CD4-positive, CD25-positive, alpha-beta regulatory T cell (primary cell): ENCODE results near the gene CRYGB. TPM values are rescaled to one million over a fixed set of nuclear protein-coding genes. Genes with fewer than 3 reads are reported as not detected.

Experiments used
- ATAC-seq, 2 donors: fragments of 150-1000 bp; cut with Tn5 transposase; one replicate each; pipeline ENCODE4 v1.10.0; 2021; ENCODE audit warnings: low read depth in 2 of 2, moderate number of reproducible peaks in 2 of 2, moderate library complexity in 1 of 2
- DNase-seq, 3 donors: peaks; one replicate each; pipeline versions ENCODE4 v3.0.0 to v3.0.0-alpha.2; 2012 to 2022; ENCODE audit warnings: mixed read lengths in 1 of 3
- H3K27ac ChIP-seq: one replicate; pipeline ENCODE4 v1.7.0; 2013; ENCODE audit warnings: mild to moderate bottlenecking, low read length; ENCODE audit not compliant: insufficient read depth, poor library complexity, severe bottlenecking
- H3K27me3 ChIP-seq: one replicate; pipeline ENCODE4 v1.7.0; 2013; ENCODE audit warnings: low read length; ENCODE audit not compliant: control insufficient read depth, insufficient read depth
- H3K36me3 ChIP-seq: one replicate; pipeline ENCODE4 v1.7.0; 2013; ENCODE audit warnings: mild to moderate bottlenecking, low read length, moderate library complexity; ENCODE audit not compliant: control insufficient read depth, insufficient read depth
- H3K4me1 ChIP-seq: 2 replicates; pipeline ENCODE4 v1.7.0; 2013; ENCODE audit warnings: mild to moderate bottlenecking, low read length; ENCODE audit not compliant: insufficient read depth, control insufficient read depth, poor library complexity, severe bottlenecking
- H3K4me3 ChIP-seq: one replicate; pipeline ENCODE4 v1.7.0; 2013; ENCODE audit warnings: low read depth, mild to moderate bottlenecking, low read length, moderate library complexity
- H3K9me3 ChIP-seq, 2 experiments: 1 replicate in 1 of 2; 2 replicates in 1 of 2; pipeline ENCODE4 v1.7.0; 2013; ENCODE audit warnings: low read length in 2 of 2, mild to moderate bottlenecking in 1 of 2, moderate library complexity in 1 of 2; ENCODE audit not compliant: control insufficient read depth in 2 of 2
- H3K27ac Mint-ChIP-seq, 3 donors: one replicate each; pipeline ENCODE4 v1.8.0; 2020 to 2022; ENCODE audit warnings: mild to moderate bottlenecking in 3 of 3, mixed read lengths in 3 of 3, moderate library complexity in 2 of 3
- H3K27me3 Mint-ChIP-seq: one replicate; pipeline ENCODE4 v1.8.0; 2022; ENCODE audit warnings: mild to moderate bottlenecking, mixed read lengths
- H3K36me3 Mint-ChIP-seq: one replicate; pipeline ENCODE4 v1.8.0; 2020; ENCODE audit warnings: mixed read lengths
- H3K4me1 Mint-ChIP-seq, 4 donors: one replicate each; pipeline ENCODE4 v1.8.0; 2020 to 2022; ENCODE audit warnings: mixed read lengths in 4 of 4, mild to moderate bottlenecking in 1 of 4
- H3K4me3 Mint-ChIP-seq, 4 donors: one replicate each; pipeline ENCODE4 v1.8.0; 2020 to 2022; ENCODE audit warnings: mild to moderate bottlenecking in 4 of 4, mixed read lengths in 4 of 4, moderate library complexity in 3 of 4
- H3K9me3 Mint-ChIP-seq, 7 donors: one replicate each; pipeline ENCODE4 v1.8.0; 2020 to 2022; ENCODE audit warnings: mixed read lengths in 7 of 7, mild to moderate bottlenecking in 3 of 7, moderate library complexity in 2 of 7
- polyA plus RNA-seq, 4 donors: library from polyadenylated mRNA; unstranded; fragments of 300-500 nt; fragmentation: Illumina TruSeq; gene quantifications; one replicate each; pipeline ENCODE4 v1.2.3, GENCODE V29; 2021
- total RNA-seq: library from RNA; stranded (reverse); gene quantifications from one replicate; pipeline ENCODE4 v1.2.3, GENCODE V29; 2022

Gene CRYGB
- total and polyA plus RNA-seq, 5 donors from 2014 or later: not detected

DNA sequence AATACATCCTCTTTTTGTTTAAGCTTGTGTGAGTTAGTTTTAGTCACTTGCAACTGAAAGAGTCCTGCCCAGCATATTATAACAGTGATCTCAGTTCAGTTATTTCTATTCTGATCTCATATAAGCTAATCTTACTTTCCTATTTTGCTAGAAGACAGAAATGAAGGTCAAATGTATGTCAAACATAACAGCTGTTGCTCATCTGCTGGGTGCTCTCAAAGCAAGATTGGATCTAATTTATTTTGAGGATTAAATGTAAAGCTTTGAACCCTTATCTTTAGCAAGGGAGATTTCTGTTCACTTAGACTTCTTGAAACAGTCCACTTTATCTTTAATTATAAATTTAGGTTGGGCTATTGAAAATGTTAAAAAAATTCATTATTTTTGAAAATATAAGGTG, 52.8 kb downstream of the CRYGB start:
- H3K4me3 Mint-ChIP-seq: no peak overlapping the region
- no peak overlapping the region for H3K4me3 ChIP-seq
- H3K9me3 Mint-ChIP-seq: peaks cover 0 to 6% (median 0%) of the 10 kb centered on the region in 7 donors
- no peaks in the 10 kb centered on the region for H3K4me1 ChIP-seq
- H3K36me3 ChIP-seq: no peaks in the 10 kb centered on the region
- H3K9me3 ChIP-seq: no peaks in the 10 kb centered on the region
- H3K27ac Mint-ChIP-seq: no peak overlapping the region
- no peaks in the 10 kb centered on the region for H3K27me3 ChIP-seq
- no peak overlapping the region for H3K27ac ChIP-seq
- ATAC-seq (no peak), DNase-seq (no peak)
- no peaks in the 10 kb centered on the region for H3K36me3 Mint-ChIP-seq
- no peaks in the 10 kb centered on the region for H3K4me1 Mint-ChIP-seq
- H3K27me3 Mint-ChIP-seq: peaks cover 4% of the 10 kb centered on the region

Other genes with a start within 250 kb of the CRYGB start
- gene PLEKHM3, start 120.6 kb downstream of the CRYGB start, total RNA-seq: 15.1 TPM
- 1 to 10 TPM; 2.7 to 3.9 (median 3.1) TPM for gene PLEKHM3, start 120.6 kb downstream of the CRYGB start, polyA plus RNA-seq
- 0.69 TPM for gene CRYGD, start 21.6 kb downstream of the CRYGB start, total RNA-seq
- gene CRYGD, start 21.6 kb downstream of the CRYGB start, polyA plus RNA-seq: not detected
- not detected for gene CRYGC, start 16.3 kb downstream of the CRYGB start, total RNA-seq
- gene CRYGC, start 16.3 kb downstream of the CRYGB start, polyA plus RNA-seq: not detected
- gene CRYGA, start 17.4 kb upstream of the CRYGB start, total RNA-seq: not detected
- gene CRYGA, start 17.4 kb upstream of the CRYGB start, polyA plus RNA-seq: not detected
- not detected for gene C2orf80, start 43.9 kb upstream of the CRYGB start, total RNA-seq
- gene C2orf80, start 43.9 kb upstream of the CRYGB start, polyA plus RNA-seq: not detected
- gene IDH1, start 108.9 kb upstream of the CRYGB start, total RNA-seq: 8.8 TPM
- 10 to 100 TPM in 1 of 4 donors, 1 to 10 TPM in 3; 8.1 to 10.4 (median 9.1) TPM for gene IDH1, start 108.9 kb upstream of the CRYGB start, polyA plus RNA-seq
- 43.5 TPM for gene PIKFYVE, start 120.1 kb upstream of the CRYGB start, total RNA-seq
- gene PIKFYVE, start 120.1 kb upstream of the CRYGB start, polyA plus RNA-seq: 1 to 10 TPM; 5.2 to 7.6 (median 5.9) TPM